Activated B cell treated with CpG ODN at 0.5 μM for 24 hours (primary cell): ENCODE results near the gene SETD1A. TPM values are rescaled to one million over a fixed set of nuclear protein-coding genes. Genes with fewer than 3 reads are reported as not detected.
"Not testable (repeated sequence)": the region's sequence is repeated elsewhere in the genome, so short reads cannot be mapped to it uniquely, and the experiment has no call there.

Source experiments
- ATAC-seq: fragments of 200-7000 bp; cut with Tn5 transposase; one replicate; pipeline ENCODE4 v1.10.0; 2021; ENCODE audit warnings: low read depth, mild to moderate bottlenecking, moderate library complexity
- CTCF ChIA-PET: fragments of 350-600 bp; sonication (Branson Sonifier 250); formaldehyde crosslinking; loops from one replicate; lab custom pipeline; 2021; ENCODE audit warnings: antibody characterized with exemption; lab: Charles Lee
- POLR2A ChIA-PET: fragments of 350-600 bp; sonication (Branson Sonifier 250); formaldehyde crosslinking; loops from one replicate; lab custom pipeline; 2021; ENCODE audit warnings: antibody characterized with exemption; lab: Charles Lee
- DNase-seq: peaks from one replicate; pipeline ENCODE4 v3.0.0; 2022
- H3K27ac Mint-ChIP-seq: one replicate; pipeline ENCODE4 v1.8.0; 2020; ENCODE audit warnings: mixed read lengths
- H3K27me3 Mint-ChIP-seq: one replicate; pipeline ENCODE4 v1.8.0; 2021; ENCODE audit warnings: mixed read lengths
- H3K36me3 Mint-ChIP-seq: one replicate; pipeline ENCODE4 v1.8.0; 2021; ENCODE audit warnings: low read depth, mixed read lengths
- H3K4me1 Mint-ChIP-seq: one replicate; pipeline ENCODE4 v1.8.0; 2021; ENCODE audit warnings: mixed read lengths
- H3K4me3 Mint-ChIP-seq: one replicate; pipeline ENCODE4 v1.8.0; 2020; ENCODE audit warnings: mild to moderate bottlenecking, mixed read lengths
- H3K9me3 Mint-ChIP-seq: one replicate; pipeline ENCODE4 v1.8.0; 2020; ENCODE audit warnings: mixed read lengths
- CTCF ChIP-seq: fragments of 200-600 bp; IDR thresholded peaks from one replicate; pipeline ENCODE4 v1.8.0; 2022; ENCODE audit warnings: antibody characterized with exemption, mild to moderate bottlenecking
- intact Hi-C: fragments of 100-400 bp; cut with micrococcal nuclease; formaldehyde crosslinking; loops from one replicate; pipeline ENCODE4 v1.15.1; 2024
- total RNA-seq: library from RNA; stranded (reverse); gene quantifications from 2 replicates; pipeline ENCODE4 v1.2.3, GENCODE V29; 2022

SETD1A gene
- total RNA-seq, 1 donor from 2014 or later: 32.8 TPM

DNA sequence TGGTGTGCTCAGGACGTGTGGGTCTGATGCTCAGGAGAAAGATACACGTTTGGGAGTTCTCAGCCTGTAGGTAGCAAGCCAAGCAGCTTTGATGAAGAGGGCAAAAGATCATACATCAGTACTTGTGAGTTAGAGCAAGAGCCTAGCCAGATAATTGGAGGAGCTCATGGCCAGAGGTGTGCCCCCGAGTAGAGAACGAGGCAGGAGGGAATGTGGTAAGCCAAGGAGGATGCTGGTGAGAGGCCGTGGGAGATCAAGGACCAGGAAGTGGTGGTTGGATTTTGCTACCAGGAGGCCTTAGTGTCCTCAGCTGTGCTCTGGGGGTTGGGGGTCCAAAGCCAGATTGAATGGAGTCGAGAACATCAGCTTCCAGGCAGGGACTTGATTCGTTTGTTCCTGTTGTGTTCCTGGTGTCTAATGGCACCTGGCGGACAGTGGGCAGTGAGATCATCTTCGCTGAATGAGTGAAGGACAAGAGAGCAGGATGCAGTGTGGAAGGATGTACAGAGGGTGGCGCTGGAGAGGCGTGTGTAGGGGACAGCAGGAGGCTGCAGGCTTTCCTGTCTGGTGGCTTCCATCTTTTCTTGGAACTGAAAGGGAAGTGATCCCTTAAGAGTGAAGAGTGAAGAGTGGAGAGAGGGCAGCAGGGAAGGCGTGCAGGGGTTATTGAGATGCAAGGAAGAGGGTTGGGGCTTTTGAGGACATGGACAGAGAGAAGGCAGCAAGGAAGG is 22.6 kb upstream of the SETD1A start:
- Mint-ChIP-seq H3K4me1 (peaks cover 7% of the 10 kb centered on the region), H3K9me3 (no peaks in the 10 kb centered on the region), H3K27ac (no peak overlapping the region), H3K36me3 (peaks cover 26% of the 10 kb centered on the region), H3K4me3 (no peak overlapping the region), H3K27me3 (no peaks in the 10 kb centered on the region)
- CTCF ChIA-PET: no interaction called here
- TF ChIP-seq CTCF: no peak
- intact Hi-C loops: no loop called here
- peak; percentile 37 for ATAC-seq
- DNase-seq: no peak
- POLR2A ChIA-PET: no interaction called here

GRCh38 chr16:30937692-30938091 is 19.9 kb upstream of the SETD1A start:
- Mint-ChIP-seq H3K36me3 (peaks cover 10% of the 10 kb centered on the region), H3K27me3 (no peaks in the 10 kb centered on the region), H3K4me1 (peaks cover 20% of the 10 kb centered on the region), H3K9me3 (no peaks in the 10 kb centered on the region), H3K4me3 (no peak overlapping the region), H3K27ac (no peak overlapping the region)
- ATAC-seq: no peak
- CTCF ChIA-PET: no interaction called here
- POLR2A ChIA-PET: interaction anchor here (0.5 kb wide), 1 partner anchor 125 kb away, joined by 3 read pairs; no protein-coding TSS in a partner anchor
- intact Hi-C loops: no loop called here
- no peak for TF ChIP-seq CTCF
- DNase-seq: no peak

DNA sequence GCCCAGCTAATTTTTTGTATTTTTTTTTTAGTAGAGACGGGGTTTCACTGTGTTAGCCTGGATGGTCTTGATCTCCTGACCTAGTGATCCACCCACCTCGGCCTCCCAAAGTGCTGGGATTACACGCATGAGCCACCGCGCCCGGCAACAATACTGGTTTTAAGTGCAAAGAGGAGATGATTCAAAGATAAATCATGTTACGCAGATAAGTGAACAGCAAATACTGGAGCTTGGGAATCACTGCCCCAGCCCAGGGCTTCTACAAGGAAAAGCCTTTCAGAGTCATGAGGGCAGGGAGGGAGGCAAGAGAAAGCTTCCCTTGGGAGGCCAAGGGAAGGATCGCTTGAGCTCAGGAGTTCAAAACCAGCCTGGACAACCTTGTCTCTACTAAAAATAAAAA is 18.0 kb upstream of the SETD1A start:
- ChIA-PET CTCF (interaction anchor here (1.4 to 4.2 kb wide), 2 partner anchors 11 to 95 kb away, joined by 3 to 40 read pairs; no protein-coding TSS in a partner anchor), POLR2A (interaction anchor here (0.7 to 1.3 kb wide), 2 partner anchors 237 to 276 kb away, joined by 4 read pairs; no protein-coding TSS in a partner anchor)
- H3K4me3 Mint-ChIP-seq, H3K27me3 Mint-ChIP-seq, intact Hi-C loops, ATAC-seq, DNase-seq, H3K9me3 Mint-ChIP-seq, H3K27ac Mint-ChIP-seq: not testable (repeated sequence)
- Mint-ChIP-seq H3K4me1 (peaks cover 22% of the 10 kb centered on the region), H3K36me3 (peaks cover 13% of the 10 kb centered on the region)

- H3K27ac Mint-ChIP-seq: peak overlapping the region; percentile 63
- peaks cover 22% of the 10 kb centered on the region for H3K4me1 Mint-ChIP-seq
- no peaks in the 10 kb centered on the region for H3K27me3 Mint-ChIP-seq
- DNase-seq (peak; percentile 62), ATAC-seq (peak; percentile 99)
- ChIA-PET POLR2A (interaction anchor here (0.6 to 1.7 kb wide), 6 partner anchors 16 to 200 kb away, joined by 3 to 6 read pairs (median 4); partner anchors contain the start of genes KAT8, PHKG2 and SETD1A), CTCF (interaction anchor here (0.6 to 4.2 kb wide), 13 partner anchors 8 to 512 kb away, joined by 3 to 40 read pairs (median 4); partner anchors contain the start of gene DCTPP1)
- intact Hi-C loops: loop anchor here (1.0 kb wide), 3 partner anchors 8 to 98 kb away; no protein-coding TSS in a partner anchor
- H3K36me3 Mint-ChIP-seq: peaks cover 12% of the 10 kb centered on the region
- peak overlapping the region; percentile 52 for H3K4me3 Mint-ChIP-seq
- H3K9me3 Mint-ChIP-seq: no peaks in the 10 kb centered on the region
- TF ChIP-seq CTCF: peak; percentile 62
Observed at GRCh38 chr16:30941600-30942425, 15.7 kb upstream of the SETD1A start.

- Mint-ChIP-seq H3K4me1 (peaks cover 21% of the 10 kb centered on the region), H3K27ac (no peak overlapping the region), H3K9me3 (no peaks in the 10 kb centered on the region), H3K36me3 (peaks cover 12% of the 10 kb centered on the region), H3K4me3 (no peak overlapping the region), H3K27me3 (no peaks in the 10 kb centered on the region)
- TF ChIP-seq CTCF: no peak
- ATAC-seq (no peak), DNase-seq (no peak)
- ChIA-PET CTCF (interaction anchor here (0.9 to 4.2 kb wide), 9 partner anchors 8 to 136 kb away, joined by 3 to 40 read pairs (median 4); no protein-coding TSS in a partner anchor), POLR2A (interaction anchor here (0.6 to 1.7 kb wide), 5 partner anchors 40 to 504 kb away, joined by 3 to 6 read pairs (median 6); partner anchors contain the start of gene PHKG2)
- intact Hi-C loops: loop anchor here (1.0 kb wide), 3 partner anchors 8 to 98 kb away; no protein-coding TSS in a partner anchor
Observed at GRCh38 chr16:30942426-30942806, 15.1 kb upstream of the SETD1A start.
